Stimulated activated CD8-positive, alpha-beta memory T cell treated with anti-CD3 and anti-CD28 coated beads, Interleukin-4, amount 100 ng/mL, for 1 hour (primary cell): ENCODE data around the gene USP44.
A peak's percentile ranks its signal among the peaks of the same experiment; 100 is the strongest.
"Not testable (repeated sequence)": the region's sequence is repeated elsewhere in the genome, so short reads cannot be mapped to it uniquely, and the experiment has no call there.

Experiments
- DNase-seq, 2 donors: peaks; one replicate each; pipeline ENCODE4 v3.0.0-alpha.2; 2020; ENCODE audit warnings: low read depth in 2 of 2, low spot score in 1 of 2

USP44 gene

DNA sequence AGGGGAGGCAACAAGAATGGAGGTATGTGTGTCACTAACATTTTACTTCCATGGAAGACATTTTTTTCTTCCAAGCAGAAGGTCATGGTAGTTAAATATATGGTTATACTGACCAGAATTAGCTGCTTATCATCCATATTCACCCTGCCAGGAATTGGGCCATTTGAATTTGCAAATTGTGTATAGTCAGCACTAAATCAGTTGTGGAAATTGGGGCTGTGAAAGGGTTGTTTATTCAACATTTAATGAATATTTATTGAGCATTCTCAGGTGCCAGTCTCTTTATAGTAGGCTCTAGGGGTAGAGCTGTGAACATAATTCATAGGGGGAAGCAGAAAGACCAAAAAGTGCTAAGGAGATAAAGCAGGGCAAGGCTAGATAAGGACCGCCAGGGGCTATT is 39.3 kb downstream of the USP44 start:
- DNase-seq, result no peak

DNA sequence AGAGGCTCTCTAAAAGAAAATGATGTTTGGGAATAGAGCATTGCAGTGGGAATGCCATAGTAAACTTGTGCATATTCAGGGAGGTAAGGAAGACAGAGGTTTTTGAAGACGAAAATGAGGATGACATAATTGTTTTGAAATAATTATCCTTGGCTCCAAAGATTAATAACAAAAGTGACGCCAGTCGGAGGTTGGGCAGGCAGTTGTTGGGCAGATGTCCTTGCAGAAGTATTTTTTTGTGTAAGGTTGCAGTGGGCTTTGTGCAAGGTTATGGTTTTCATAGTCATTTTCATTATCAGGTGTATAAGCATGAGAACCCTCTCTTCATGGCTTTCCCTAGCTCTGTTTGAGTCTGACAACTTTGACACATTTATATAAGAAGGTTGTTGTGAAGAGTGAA is 42.0 kb downstream of the USP44 start:
- DNase-seq, result no peak

DNA sequence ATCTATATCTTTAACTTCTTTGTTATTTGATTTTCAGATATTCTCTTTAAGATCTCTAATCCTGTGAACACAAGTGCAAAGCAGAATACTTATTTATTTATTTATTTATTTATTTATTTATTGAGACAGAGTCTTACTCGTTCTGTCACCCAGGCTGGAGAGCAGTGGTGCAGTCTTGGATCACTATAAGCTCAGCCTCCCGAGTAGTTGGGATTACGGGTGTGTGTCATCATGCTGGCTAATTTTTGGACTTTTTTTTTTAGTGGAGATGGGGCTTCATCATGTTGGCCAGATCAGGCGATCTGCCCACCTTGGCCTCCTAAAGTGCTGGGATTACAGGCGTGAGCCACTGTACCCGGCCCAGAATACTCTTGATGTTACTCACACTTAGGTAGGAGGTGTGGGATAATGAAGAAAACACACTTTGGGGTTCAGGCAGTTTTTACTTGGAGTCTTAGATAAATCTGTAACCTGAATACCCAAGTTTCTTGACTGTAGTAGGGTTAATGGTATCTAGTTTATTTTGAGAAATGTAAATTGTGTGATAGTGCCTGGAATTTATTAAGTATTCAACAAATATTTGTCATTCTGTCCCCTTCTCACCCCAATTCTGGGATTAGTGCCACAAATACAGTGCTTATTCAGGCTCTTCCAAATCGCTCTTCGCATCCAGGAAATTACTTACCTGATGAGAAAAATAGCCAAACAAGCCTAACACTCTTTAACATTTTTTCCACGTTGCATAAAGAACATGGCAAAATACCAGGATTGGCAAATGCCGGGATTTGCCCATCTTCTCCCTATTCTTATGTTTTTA is 44.4 kb downstream of the USP44 start:
- no peak for DNase-seq

DNA sequence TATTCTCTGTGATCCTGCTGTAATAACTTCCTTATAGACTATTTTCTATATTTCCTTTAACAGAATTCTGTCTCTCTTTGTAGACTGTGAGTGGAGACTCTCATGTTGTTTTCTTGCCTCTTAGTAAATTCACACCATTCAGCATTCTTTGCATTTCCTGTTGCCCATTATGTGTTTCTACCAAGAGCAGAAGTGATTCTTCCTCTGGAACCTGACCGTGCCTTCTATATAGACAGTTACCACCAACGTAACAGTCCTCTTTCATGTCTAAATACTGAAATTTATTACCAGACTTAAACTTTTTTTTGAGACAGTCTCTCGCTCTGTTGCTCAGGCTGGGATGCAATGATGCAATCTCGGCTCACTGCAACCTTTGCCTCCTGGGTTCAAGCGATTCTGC is 46.2 kb downstream of the USP44 start:
- no peak for DNase-seq

DNA sequence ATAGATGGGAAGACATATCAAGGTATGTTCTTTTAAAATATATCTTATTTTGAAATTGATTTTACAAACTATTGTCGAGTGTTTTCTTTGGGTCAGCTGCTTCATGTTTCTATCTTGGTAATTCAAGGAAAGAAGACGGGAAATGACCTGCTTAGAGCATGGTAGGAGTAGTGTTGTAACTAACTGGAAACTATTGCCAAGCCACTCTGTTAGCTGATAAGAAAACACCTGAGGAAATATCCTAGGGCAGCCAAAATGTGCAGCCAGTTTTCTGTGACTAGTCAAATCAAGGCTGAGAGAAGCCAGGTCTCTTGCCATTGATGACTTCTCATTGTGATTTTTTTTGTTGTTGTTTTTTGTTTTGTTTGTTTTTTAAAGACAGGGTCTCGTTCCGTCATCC is 47.1 kb downstream of the USP44 start:
- no peak for DNase-seq

DNA sequence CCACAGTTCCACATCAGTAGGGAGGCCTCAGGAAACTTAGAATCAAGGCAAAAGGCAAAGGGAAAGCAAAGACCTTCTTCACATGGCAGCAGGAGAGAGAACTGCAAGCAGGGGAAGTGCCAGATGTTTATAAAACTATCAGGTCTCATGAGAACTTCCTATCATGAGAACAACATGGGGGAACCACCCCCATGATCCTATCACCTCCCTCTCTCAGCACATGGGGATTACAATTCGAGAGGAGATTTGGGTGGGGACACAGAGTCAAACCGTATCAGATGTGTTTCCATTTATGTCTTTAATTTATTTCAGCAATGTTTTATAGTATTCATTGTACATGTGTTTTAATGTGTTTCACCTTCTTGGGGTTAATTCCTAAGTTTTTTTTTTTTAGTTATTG is 51.5 kb downstream of the USP44 start:
- DNase-seq, result no peak

DNA sequence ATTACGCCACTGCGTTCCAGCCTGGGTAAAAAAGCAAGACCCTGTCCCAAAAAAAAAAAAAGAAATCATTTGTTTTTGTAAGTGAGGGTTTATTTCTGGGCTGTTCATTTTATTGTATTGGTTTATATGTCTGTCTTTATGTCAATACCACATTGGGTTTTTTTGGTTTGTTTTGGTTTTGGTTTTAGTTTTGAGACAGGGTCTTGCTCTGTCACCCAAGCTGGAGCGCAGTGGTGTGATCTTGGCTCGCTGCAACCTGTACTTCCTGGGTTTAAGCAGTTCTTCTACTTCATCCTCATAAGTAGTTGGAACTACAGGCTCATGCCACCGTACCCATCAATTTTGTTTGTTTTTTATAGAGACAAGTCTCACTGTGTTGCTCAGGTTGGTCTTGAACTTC is 52.3 kb downstream of the USP44 start:
- DNase-seq, result no peak

DNA sequence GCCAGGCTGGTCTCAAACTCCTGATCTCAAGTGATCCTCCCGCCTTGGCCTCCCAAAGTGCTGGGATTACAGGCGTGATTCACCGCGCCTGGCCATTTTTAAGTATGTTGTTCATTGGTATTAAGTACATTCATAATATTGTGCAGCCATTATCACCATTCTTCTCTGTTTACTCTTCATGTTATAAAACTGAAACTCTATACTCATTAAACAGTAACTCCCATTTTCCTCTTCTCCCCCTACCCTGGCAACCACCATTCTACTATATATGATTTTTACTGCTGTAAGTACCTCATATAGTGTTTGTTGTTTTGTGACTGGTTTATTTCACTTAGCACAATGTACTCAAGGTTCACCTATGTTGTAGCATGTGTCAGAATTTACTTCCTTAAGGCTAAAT is 54.2 kb downstream of the USP44 start:
- DNase-seq, result no peak

DNA sequence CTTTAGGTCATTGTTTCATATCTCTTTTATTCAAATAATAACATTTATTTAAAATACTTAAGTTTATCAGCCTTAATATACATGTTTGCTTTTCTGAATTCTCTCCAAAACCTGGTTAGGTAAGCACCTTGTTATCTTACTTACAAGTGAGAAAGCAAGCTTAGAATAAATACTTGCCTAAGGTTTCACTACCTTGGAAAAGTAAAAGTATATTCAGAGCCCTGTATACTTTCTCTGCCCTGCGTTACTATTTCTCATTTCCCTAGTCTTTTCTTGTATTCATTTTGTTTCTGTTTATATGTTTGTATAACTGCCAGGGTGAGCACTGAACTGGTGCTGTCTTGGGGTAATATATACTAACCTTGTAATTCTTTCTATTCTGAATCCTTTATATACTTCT is 55.8 kb downstream of the USP44 start:
- no peak for DNase-seq

DNA sequence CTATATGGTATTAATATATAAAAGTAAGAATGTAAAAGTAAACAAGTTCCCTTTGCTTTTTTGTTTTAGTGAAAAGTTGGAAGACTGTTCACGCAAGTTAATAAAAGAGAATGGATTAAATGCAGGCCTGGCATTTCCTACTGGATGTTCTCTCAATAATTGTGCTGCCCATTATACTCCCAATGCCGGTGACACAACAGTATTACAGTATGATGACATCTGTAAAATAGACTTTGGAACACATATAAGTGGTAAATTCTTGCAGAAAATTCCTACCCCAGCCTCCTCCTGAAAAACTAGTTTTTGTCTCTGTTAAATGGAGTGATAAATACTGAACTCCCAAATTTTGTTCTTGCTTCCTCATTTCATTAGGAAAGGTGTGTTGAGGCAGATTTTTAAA is 56.4 kb downstream of the USP44 start:
- no peak for DNase-seq

DNA sequence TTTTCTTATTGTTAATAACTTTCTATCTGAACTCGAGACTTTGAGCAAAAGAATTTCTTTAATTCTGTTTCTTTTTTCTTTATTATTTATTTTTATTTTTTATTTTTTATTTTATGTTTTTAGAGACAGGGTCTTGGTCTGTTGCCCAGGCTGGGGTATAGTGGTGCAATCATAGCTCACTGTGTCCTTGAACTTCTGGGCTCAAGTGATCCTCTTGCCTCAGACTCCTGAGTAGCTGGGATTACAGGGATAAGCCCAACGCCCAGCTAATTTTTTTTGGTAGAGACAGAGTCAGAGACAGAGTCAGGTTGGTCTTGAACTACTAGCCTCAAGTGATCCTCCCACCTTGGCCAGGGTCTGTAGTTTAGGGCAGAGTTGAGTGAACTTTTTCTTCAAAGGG is 58.8 kb downstream of the USP44 start:
- no peak for DNase-seq

DNA sequence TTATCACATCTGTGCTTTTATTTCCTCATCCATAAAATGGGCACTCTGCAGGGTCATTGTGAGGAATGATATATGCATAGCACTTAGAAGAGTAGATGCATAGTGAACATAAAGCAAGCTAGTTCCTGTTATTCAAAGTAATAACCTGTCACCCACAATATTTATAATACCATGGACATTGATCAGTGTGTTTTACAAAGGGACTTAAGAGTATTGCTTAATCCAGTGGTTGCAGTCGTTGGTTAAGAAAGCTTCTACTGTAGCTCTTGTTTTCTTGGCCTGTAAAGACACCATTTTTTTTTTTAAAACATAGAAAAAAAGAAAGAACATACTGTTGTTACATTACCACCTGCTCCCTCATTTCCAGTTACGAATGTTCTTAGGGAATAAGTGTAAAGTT is 64.3 kb downstream of the USP44 start:
- no peak for DNase-seq

DNA sequence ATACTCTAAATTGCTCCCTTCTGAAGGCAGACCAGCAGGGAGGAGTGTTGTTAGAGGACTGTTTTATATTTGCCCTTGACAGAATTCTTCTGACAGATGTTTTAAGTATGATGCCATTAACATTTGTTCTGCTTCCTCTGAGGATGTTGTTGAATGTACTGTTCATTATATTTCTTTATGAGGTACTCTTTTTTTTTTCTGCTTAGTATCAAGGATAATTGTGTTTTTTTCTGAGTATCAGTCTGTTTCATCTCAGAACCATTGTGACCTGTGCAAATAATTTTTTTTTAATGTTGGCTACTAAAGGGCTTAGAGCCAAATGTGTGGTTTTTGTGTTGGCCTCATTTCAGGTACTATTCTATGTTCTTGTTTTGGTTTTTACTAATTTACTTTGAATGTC is 66.8 kb downstream of the USP44 start:
- DNase-seq, result no peak

DNA sequence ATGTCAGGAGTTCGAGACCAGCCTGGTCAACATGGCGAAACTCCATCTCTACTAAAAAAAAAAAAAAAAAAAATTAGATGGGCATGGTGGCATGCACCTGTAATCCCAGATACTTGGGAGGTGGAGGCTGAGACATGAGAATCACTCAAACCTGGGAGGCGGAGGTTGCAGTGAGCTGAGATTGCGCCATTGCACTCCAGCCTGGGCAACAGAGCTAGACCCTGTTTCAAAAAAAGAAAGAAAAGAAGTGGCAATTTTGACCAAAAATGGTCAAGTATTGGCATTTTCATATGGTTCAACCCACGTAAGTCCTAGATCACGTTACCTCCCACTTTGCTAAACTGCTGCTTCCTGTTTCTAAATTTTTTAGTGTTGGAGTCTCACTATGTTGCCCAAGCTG is 68.7 kb downstream of the USP44 start:
- not testable (repeated sequence) for DNase-seq

DNA sequence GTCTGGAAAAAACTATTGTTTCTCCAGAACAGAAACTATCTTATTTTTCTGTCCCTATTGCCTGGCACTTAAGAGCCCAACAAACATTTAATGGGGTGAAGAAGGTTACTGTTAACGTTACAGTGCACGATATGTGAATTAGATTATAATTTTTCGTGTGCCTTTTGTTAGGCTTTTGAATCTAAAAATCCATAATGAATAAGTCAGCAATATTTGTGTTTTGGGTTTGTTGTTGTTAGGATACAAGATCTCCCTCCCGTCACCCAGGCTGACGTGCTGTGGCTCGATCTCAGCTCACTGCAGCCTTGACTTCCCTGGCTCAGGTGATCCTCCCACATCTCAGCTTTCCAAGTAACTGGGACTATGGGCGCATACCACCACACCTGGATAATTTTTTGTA is 69.4 kb downstream of the USP44 start:
- no peak for DNase-seq

DNA sequence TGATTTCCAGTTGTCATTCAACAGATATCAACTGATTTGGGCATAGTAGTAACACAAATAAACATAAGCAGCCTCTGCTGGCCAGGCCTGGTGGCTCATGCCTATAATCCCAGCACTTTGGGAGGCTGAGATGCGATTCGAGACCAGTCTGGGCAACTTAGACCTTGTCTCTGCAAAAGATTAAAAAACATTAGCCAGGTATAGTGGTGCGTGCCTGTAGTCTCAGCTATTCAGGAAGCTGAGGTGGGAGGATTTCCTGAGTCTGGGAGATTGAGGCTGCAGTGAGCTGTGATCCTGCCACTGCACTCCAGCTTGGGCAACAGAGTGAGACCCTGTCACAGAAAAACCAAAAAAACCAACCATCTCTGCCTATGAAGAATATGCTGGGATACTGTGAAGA is 70.2 kb downstream of the USP44 start:
- DNase-seq, result no peak

DNA sequence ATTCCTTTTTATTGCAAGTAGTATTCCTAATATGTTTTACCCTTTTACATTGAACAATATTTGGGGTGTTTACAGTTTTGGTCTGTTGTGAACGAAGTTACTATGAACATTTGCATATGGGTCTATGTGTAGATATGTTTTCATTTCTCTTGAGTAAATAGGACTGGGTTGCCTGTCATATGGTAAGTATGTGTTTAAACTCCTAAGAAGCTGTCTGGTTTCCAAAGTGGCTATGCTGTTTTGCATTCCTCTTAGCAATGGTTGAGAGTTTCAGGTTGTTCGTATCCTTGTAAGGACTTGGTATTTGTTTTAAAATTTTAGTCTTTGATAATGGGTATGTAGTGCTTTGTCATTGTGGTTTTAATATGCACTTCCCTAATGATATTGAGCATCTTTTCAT is 71.0 kb downstream of the USP44 start:
- no peak for DNase-seq

DNA sequence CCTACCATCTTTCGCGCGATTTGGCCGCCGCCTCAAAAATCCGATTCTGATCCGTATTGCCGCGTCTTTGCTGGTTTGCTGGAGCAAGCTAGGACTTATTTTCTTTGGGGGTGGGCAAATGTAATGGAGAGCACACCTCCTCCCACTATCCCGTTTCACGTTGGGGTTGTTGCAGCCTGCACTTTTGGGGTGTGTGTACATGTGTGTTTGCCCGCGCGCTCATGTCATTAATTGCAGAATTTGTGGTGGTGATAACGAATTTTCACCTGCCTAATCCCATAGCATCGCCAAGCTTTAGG is 76.7 kb downstream of the USP44 start:
- DNase-seq, result no peak

DNA sequence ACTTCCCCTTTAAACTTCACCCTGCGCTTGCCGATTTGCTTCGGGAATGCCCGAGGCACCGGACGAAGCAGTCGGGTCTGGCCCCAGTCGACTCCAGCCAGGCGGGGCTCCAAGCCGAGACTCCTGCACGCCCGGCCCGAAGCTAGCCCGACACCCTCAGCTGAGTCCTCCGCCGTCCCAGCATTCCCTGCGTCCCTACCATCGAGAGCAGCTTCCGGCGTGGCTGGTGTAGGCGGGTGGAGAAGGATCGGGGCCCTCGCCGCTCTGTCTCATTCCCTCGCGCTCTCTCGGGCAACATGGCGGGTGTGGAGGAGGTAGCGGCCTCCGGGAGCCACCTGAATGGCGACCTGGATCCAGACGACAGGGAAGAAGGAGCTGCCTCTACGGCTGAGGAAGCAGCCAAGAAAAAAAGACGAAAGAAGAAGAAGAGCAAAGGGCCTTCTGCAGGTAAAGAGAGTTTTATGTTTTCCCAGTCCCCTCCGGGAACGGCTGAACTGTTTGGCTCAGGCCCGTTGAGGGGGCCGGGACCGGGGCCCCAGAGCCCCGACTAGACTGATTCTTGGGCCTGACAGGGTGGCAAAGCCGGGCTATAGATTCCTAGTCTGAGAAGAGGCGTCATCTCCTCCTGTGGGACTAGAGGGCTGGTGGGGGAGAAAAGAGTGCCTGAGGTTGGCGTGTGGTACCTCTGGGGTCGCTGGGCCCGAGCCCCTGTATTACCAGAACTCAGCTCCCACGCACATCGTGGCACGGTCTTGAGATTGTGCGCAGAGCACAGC is 77.2 kb downstream of the USP44 start, which contains the start of gene METAP2:
Gene METAP2 (plus strand): TSS at position 269 of the 776 bp plus-strand sequence. CDS start 28 bp downstream, at position 297.
- peak; percentile 75 to 82 for DNase-seq

DNA sequence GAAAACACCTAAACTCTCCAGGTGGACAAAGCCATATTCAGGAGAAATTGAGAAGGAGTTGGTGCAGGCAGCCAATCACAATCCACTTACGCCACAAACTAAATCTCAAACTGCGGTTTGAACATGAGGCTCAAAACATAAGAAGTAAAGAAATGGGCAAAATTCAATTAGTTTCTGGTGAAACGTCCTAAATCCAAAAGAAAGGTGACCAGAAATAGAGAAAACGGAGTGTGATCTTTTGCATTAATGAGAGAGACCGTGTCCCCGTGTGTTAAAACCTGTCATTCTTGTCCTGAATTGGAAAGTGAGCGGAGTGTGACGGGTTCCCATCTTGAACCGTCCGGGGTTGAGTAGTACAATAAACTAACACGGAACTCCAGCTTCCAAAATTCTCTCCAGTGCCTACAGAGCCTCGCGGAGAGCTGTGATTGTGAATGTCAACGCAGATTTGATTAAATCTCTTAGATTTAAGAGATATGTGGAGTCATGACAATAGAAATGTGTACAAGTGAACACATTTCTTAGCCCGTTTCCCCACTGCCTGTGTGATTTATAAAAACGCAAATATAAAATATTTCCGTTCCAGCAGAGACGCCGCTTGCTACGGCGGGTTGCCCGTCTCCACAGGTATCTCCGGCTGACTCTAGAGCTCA is 77.9 kb downstream of the USP44 start:
- DNase-seq, result no peak

DNA sequence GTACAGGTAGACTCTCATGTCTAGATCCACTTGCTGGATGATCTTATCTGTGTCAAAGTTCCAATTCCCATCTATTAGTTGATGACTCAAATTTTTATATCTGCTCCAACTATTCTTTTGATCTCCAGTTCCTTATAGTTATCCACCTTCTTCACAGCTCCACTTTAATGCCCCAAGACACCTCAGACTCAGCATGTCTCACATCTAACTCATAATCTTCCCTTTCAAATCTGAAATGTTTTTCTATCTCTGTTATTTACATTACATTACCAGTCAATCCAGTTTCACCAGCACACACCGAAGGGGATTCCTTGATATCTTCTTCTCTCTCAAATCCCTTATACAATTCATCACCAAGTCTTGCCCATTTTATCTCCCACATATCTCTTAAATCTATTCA is 81.0 kb downstream of the USP44 start:
- DNase-seq, result no peak
